ENCODE results near the gene DCP1A.
"Not testable (repeated sequence)": the region's sequence is repeated elsewhere in the genome, so short reads cannot be mapped to it uniquely, and the experiment has no call there.

DCP1A gene

DNA sequence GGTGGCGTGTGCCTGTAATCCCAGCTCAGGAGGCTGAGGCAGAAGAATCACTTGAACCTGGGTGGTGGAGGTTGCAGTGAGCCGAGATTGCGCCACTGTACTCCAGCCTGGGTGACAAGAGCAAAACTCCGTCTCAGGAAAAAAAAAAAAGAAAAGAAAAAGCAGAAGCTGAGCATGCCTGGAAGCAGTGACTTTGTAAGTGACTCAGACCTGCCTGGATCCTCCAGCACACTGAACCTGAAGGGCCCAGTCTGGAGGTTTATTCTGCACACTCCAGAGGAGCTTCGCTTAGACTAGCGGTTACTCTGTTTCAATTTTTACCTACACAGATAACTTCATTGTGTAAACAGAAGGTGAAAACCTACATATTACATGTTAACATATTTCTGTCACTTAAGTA lies 19.4 kb downstream of the DCP1A start:
- not testable (repeated sequence) for DNase-seq

DNA sequence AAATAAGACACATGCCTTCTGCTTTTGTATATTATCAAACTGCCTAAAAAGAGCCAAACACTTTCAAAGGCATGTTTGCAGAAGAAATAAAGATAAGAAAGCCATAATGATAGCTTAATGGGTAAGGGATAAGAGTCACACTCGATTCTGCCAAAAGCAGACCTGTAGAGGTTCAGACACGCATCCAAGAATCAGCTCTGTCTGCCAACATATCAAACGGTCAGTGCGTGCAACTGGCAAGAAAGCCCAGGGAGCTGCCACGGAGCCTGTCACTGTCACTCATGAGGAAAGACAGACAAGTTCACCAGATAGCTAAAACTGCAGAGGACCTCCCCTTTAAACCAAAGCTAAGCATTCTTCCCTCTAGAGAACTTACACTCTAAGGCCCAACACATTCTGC lies 23.2 kb downstream of the DCP1A start:
- no peak for DNase-seq

DNA sequence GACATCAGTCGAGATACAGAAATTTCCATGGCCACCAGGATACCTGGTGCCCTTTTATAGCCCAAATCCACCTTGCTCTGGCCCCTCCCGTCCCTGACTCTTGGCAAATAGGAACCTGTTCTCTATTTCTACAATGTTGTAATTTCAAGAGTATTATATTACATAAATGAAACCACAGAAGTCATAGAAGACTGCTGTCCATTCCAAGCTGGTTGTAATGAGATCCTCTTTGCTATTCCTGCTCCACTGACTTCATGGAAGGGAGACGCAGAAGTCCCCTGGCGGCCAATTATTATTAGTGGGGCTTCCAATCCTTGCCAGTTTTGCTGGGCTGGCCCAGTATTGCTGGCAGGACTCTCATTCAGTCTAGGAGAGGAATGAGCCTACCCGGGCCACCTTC lies 26.6 kb downstream of the DCP1A start:
- no peak for DNase-seq

GRCh38 chr3:53318522-53318921 lies 28.8 kb downstream of the DCP1A start:
- peak; percentile 26 for DNase-seq

GRCh38 chr3:53312832-53313231 lies 34.5 kb downstream of the DCP1A start:
- DNase-seq, result no peak

DNA sequence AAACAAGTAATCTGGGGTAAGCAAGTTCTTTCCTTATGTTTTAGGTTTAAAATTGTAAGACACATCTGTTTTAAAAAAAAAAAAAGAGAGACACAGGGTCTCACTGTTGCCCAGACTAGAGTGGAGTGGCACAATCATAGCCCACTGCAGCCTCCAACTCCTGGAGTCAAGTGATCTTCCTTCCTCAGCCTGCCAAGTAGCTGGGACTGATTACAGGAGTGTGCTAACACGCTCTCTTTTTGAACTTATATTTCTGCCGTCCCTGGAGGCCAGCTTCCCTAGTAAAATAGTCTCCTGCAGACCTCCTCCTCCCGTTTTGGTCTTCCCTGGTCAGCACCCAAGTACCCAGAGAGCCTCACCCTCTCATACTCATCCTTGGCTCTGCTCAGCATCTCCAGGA lies 35.5 kb downstream of the DCP1A start:
- DNase-seq, result no peak

GRCh38 chr3:53303957-53304356 lies 43.4 kb downstream of the DCP1A start:
- no peak for DNase-seq

- no peak for DNase-seq
Measured at GRCh38 chr3:53303549-53303948, 43.8 kb downstream of the DCP1A start.

DNA sequence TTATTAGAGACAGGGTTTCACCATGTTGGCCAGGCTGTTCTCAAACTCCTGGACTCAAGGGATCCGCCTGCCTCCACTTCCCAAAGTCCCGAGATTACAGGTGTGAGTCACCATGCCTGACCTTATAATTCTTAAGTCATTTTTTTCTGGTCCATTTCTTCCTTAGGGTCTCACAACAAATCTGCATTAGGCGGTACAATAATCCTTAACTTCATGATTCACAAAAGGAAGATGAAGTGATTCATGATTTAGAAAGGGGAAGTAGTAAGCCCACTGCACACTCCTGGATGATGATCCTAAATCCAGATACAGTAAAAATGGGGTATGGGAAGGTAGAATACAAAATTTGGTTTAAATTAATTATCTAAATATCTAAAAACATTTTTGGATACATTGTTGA lies 46.5 kb downstream of the DCP1A start:
- no peak for DNase-seq

DNA sequence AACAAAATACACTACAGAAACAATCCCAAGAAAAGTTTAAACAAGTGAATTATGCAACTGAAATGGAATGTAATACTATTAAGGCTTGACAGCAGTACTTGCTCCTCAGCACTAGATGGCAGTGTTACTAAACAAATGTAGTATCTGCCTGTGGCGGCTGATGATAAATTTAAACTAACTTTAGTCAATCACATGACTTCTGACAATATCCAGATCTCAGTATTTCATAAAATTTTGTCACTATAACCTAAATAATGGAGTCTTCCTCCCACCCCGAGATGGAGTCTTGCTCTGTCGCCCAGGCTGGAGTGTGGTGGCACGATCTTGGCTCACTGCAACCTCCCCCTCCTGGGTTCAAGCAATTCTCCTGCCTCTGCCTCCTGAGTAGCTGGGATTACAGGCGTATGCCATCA lies 47.7 kb downstream of the DCP1A start:
- DNase-seq, result peak; percentile 56

- no peak for DNase-seq
Measured at GRCh38 chr3:53295410-53295809, 51.9 kb downstream of the DCP1A start.

DNA sequence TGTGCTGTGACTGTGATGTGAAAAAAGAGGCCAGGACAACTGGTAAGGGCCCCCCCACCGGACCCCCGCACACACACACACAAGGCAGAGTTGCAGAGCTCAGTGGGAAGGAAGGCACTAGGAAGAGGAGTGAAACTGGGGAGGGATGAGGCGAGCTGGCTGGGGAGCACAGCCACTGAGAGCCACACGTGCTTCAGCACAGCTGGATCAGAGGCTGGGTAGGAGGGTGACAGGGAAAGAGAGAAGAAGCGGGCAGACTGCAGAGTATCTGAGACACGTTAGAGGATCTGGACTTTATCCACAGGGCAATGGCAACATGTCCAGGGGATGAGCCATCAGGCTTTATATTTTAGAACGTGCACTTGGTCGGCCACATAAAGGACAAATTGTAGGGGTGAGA lies 53.5 kb downstream of the DCP1A start:
- DNase-seq, result no peak

GRCh38 chr3:53288214-53288613 lies 59.1 kb downstream of the DCP1A start:
- DNase-seq, result no peak

DNA sequence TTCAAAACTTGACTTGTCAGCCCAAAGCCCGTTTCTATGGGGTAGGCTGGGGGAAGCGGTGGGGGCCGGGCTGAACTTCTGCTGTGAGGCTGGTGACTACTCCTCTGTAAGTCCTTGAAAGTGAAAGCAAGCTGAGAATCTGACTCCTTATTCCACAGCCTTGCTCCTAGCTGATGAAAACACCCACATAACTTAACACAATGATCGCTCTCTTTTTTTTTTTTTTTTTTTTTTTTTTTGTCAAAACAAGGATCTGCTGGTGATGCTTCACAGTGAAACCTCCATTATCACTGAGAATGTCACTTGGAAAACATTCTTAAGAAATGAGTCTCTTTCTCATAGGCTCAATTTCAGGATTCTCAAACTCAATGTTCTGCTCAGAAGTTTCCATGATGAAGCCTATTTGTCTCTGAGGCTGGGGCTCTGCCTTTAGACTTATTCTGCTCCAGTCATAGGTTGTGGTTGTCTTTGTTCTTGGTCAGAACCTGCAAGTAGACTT lies 60.2 kb downstream of the DCP1A start:
- peak; percentile 9 for DNase-seq

DNA sequence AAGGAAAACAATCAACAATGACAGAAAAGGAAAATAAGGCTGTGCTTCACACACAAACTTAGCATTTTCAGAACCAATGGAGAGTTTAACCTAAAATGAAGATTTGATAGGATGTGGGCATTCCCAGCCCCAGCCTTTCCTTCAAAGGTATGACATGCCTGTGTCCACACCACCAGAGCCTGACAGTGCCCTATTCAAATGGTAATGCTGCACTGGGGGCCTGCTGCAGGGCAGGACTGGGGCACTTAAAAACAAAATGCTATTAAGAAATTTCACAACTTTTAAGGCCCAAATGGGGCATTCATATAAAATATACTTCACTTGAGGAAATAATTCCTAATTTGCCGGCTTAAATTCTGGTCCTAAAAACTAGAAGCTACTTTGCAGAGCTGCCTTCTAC lies 60.6 kb downstream of the DCP1A start:
- no peak for DNase-seq

GRCh38 chr3:53282581-53282980 lies 64.8 kb downstream of the DCP1A start:
- no peak for DNase-seq

GRCh38 chr3:53278667-53279066 lies 68.7 kb downstream of the DCP1A start:
- no peak for DNase-seq

DNA sequence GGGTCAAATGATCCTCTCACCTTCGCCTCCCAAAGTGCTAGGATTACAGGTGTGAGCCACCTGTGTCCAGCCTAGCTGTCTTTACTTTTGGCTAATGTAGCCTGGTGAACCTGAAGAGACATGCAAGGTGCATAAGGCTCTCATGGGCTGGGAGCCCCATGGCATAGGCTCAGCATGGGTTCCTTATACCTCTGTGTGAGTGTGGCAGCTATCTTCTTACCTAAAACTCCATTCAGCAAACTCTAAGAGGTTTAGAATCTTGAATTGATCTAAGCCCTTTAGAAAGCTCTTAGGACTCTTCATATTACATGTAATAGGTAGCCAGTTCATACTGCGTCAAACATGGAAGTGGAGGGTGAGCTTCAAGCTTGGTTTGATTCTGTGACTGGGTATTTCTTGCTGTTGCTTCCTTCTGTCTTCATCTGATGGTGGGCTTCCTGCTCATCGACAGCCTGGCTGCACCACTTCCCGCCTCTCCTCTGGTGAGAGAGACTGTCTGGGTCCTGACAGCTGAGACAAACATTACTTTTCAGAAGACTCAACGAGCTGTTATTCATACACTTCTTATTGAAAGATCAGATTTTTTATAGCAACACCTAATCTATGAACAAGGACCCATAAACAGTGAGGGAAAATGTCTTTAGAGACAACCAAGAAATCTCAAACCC lies 72.3 kb downstream of the DCP1A start:
- DNase-seq, result no peak

GRCh38 chr3:53273146-53273670 lies 74.1 kb downstream of the DCP1A start:
- DNase-seq, result no peak

- peak; percentile 94 for DNase-seq
Measured at GRCh38 chr3:53269888-53270880, 77.2 kb downstream of the DCP1A start.

- DNase-seq, result not testable (repeated sequence)
Measured at GRCh38 chr3:53269193-53269592, 78.2 kb downstream of the DCP1A start.

GRCh38 chr3:53267766-53268165 lies 79.6 kb downstream of the DCP1A start:
- no peak for DNase-seq

- DNase-seq, result no peak
Measured at GRCh38 chr3:53264718-53265117, 82.6 kb downstream of the DCP1A start.

DNA sequence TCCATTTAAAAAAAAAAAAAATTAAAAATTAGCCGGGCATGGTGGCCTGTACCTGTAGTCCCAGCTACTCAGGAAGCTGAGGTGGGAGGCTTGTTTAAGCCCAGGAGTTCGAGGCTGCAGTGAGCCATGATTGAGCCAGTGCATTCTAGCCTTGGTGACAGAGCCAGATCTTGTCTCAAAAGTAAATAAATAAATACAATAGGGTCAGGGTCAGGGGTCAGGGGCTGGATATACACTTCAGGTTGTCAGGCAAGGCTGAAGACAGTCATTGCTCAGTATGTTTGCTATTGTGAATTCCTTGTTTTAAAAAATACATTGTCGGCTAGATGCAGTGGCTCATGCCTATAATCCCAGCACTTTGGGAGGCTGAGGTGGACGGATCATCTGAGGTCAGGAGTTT lies 83.4 kb downstream of the DCP1A start:
- DNase-seq, result no peak
